Muscle layer of duodenum (tissue), 2 donors: ENCODE measurements around the gene SBK1.
"Not testable (repeated sequence)": the region's sequence is repeated elsewhere in the genome, so short reads cannot be mapped to it uniquely, and the experiment has no call there.

ENCODE experiments used
- H3K27ac ChIP-seq: one replicate; pipeline ENCODE4 v1.7.0; 2013; ENCODE audit warnings: mild to moderate bottlenecking, low read length
- H3K27me3 ChIP-seq: one replicate; pipeline ENCODE4 v1.7.0; 2013; ENCODE audit warnings: low read depth, mild to moderate bottlenecking, control low read depth, low read length
- H3K36me3 ChIP-seq, 2 donors: one replicate each; pipeline ENCODE4 v1.7.0; 2013; ENCODE audit warnings: low read length in 2 of 2, control low read depth in 1 of 2, mild to moderate bottlenecking in 1 of 2; ENCODE audit not compliant: insufficient read depth in 2 of 2, control insufficient read depth in 1 of 2
- H3K4me1 ChIP-seq, 2 donors: one replicate each; pipeline ENCODE4 v1.7.0; 2013; ENCODE audit warnings: low read length in 2 of 2, mild to moderate bottlenecking in 2 of 2, control low read depth in 1 of 2, moderate library complexity in 1 of 2; ENCODE audit not compliant: insufficient read depth in 2 of 2, control insufficient read depth in 1 of 2
- H3K4me3 ChIP-seq, 2 donors: one replicate each; pipeline ENCODE4 v1.7.0; 2013; ENCODE audit warnings: low read length in 2 of 2, low read depth in 1 of 2, mild to moderate bottlenecking in 1 of 2
- H3K9me3 ChIP-seq, 2 donors: one replicate each; pipeline ENCODE4 v1.7.0; 2013; ENCODE audit warnings: low read length in 2 of 2, control low read depth in 1 of 2, mild to moderate bottlenecking in 1 of 2; ENCODE audit not compliant: control insufficient read depth in 1 of 2
- donor health status: healthy.

SBK1 gene

DNA sequence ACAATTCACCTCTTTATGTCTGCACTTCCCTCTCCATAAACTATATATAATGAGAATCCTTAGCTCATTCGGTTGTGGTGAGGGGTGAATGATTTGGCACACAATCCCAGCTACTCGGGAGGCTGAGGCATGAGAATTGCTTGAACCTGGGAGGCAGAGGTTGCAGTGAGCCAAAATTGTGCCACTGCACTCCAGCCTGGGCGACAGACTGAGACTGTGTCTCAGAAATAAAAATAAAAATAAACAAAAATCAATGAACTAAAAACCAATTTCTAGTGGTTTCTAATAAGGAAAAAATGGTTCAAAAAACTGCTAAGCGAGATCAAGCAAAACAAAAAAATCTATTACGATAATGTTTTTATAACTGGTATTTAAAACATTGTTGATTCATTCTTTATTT, 71.1 kb downstream of the SBK1 start, which contains the start of gene NPIPB6:
Gene NPIPB6, minus strand, starts transcription at position 101 of the 400 bp plus-strand sequence. CDS start 686 bp downstream, outside the sequence.
- H3K36me3 ChIP-seq, H3K4me3 ChIP-seq, H3K27me3 ChIP-seq, H3K27ac ChIP-seq, H3K9me3 ChIP-seq, H3K4me1 ChIP-seq: not testable (repeated sequence)

DNA sequence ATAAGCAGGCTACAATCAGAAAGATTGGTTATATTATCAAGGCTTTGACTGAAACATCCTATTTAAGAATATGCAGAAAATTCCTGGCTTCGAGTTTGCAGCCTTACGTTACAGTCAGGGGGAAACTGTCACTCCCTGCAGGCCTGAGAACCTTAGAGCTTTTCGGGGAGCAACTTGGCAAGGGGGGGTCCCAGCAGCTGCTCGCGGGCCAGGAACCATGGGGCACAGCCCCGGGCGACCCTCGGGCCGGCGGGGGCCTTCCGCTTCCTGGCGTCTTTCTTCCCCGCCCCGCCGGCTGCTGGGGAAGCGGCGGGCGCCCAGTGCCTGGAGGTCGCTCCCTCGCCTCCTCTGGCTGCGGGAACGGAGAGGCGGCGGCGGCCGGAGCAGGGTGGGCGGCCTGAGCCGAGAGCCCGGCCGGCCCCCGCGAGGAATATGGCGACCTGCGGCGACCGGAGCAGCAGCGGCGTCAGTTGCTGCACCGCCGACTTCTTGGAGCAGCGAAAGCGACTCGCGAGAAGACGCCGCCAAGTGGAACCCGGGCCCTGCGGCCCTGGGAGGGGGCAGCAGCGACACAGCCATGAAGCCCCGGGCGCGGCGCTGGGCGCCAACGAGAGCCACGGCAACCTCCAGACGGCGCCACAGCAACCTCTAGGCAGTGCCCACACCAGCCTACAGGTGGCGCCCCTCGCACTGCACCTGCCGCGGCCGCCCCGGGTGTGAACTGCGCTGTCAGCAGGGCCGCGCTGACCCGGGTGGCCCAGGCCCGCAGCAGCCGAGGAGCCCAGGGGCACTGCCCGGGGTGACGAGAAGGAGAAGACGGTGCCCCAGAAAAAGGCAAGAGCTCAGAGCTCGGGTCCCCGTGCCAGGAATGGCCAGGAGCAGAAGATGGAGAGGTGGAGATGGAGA, 72.2 kb downstream of the SBK1 start:
- not testable (repeated sequence) for H3K9me3 ChIP-seq, H3K36me3 ChIP-seq, H3K4me1 ChIP-seq, H3K27ac ChIP-seq, H3K4me3 ChIP-seq, H3K27me3 ChIP-seq

DNA sequence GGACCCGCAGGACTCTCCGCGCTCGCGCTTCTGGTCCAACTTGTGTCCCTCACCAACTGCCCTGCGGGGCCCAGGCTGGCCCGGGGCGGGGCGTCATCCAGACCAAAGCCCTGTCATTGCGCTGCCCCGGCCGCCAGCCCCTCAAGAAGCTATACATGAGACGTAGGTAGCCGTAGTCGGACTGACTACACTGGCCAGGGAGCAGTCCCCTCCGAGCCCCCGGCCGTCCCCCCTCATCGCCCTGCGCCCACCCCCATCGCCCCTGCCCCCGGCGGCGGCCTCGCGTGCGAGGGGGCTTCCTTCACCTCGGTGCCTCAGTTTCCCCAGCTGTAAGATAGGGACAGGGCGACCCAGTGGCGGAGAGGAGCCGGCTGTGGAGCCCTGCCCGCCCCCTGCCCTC, 75.6 kb downstream of the SBK1 start:
- H3K4me3 ChIP-seq, H3K9me3 ChIP-seq, H3K27me3 ChIP-seq, H3K27ac ChIP-seq, H3K36me3 ChIP-seq, H3K4me1 ChIP-seq: not testable (repeated sequence)
